Stimulated activated CD8-positive, alpha-beta memory T cell treated with anti-CD3 and anti-CD28 coated beads, Interleukin-7, amount 100 ng/mL, for 48 hours (primary cell): ENCODE results near the gene DLX4.

ENCODE experiments used
- DNase-seq, 2 donors: peaks; one replicate each; pipeline ENCODE4 v3.0.0-alpha.2; 2020; ENCODE audit warnings: low read depth in 1 of 2; ENCODE audit errors: extremely low read depth in 1 of 2

DLX4 gene

DNA sequence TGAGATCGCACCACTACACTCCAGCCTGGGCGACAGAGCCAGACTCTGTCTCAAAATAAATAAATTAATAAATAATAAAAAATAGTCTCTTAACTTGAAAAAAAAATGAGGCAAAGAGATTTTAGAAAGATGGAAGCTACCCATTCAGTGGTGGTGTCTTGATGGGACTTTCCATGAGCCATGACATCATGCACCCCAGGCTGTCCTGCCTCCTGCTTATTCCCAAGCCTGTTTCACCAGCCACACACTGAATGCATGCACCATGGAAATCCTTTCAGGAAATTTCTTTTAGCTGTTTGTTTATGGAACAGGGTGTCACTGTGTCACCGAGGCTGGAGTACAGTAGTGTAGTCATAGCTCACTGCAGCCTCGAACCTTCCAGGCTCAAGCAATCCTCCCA, 34.9 kb downstream of the DLX4 start:
- DNase-seq = no peak

DNA sequence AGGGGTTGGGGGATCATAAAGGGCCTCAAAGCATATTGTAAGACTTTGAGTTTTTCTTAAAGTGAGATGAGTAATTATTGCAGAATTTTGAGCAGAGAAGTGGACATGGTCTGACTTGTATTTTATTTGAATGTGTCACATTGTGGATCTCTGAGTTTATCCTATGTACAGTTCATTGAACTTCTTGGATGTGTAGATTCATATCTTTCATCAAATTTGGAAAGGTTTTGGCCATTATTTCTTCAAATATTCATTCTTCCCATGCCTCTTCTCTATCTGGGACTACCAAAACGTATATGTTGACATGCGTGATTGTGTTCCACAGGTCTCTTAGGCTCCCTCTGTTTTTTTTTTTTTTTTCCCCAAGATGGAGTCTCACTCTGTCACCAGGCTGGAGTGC, 40.3 kb downstream of the DLX4 start:
- no peak for DNase-seq

DNA sequence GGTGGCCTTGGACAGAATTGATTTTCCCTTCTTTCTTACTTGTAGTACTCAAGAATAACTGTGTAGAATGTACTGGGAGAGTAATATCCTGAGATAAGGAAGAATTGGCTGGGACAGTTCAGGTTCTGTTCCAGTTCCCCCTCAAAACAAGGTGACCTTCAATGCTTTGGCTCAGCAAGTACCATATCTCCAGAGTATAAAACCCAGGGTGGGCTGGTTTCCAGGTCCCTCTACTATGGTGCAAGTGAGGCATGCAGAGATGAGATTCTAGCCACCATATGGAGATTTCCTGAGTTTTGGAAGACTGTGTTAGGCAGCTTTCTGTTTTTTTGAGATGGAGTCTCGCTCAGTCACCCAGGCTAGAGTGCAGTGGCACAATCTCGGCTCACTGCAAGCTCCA, 44.1 kb downstream of the DLX4 start:
- DNase-seq = no peak

DNA sequence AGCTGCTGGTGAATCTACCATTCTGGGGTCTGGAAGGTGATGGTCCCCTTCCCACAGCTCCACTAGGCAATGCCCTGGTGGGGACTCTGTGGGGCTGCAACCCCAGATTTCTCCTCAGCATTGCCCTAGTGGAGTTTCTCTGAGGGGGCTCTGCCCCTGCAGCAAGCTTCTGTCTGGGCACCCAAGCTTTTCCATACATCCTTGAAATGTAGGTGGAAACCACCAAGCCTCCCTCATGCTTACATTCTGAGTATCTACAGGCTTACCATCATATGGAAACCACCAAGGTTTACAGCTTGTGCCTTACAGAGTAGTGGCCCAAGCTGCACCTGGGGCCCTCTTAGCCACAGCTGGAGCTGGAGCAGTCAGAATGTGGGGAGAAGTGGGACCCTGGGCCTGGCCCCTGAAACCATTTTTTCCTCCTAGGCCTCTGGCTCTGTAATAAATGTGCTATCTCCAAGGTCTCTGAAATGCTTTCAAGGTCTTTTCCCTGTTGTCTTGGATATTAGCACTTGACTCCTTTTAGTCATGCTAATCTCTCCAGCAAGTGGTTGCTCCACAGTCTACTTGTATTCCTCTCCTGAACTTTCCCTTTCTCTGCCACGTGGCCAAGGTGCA, 45.6 kb downstream of the DLX4 start:
- no peak for DNase-seq

DNA sequence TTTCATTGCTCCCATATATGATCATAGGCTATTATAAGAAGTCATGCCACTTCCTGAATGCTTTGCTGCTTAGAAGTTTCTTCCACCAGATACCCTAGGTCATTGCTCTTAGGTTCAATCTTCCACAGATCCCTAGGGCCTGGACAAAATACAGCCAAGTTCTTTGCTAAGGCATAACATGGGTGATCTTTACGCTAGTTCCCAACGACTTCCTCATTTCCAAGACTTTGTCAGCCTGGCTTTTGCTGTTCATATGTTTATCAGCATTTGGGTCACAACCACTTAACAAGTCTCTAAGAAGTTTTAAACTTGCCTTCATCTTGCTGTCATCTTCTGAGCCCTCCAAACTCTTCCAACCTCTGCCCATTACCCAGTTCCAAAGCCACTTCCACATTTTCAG, 46.2 kb downstream of the DLX4 start:
- no peak for DNase-seq

DNA sequence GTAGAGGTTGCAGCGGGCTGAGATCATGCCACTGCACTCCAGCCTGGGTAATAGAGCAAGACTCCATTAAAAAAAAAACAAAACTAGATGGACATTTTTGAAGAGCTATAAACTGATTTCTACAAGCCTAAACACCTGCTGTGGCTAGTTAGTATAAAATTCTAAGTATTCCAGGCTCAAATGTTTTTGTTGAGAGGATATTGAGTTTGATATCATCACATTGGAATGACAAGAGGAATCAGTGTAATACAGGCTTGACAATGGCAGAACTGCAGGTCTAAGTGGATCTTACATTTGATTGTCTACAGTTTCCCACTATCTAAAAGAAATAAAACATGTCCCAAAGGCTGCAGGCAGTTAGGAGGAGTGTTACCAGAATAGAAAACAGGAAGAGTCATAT, 49.9 kb downstream of the DLX4 start:
- no peak for DNase-seq

DNA sequence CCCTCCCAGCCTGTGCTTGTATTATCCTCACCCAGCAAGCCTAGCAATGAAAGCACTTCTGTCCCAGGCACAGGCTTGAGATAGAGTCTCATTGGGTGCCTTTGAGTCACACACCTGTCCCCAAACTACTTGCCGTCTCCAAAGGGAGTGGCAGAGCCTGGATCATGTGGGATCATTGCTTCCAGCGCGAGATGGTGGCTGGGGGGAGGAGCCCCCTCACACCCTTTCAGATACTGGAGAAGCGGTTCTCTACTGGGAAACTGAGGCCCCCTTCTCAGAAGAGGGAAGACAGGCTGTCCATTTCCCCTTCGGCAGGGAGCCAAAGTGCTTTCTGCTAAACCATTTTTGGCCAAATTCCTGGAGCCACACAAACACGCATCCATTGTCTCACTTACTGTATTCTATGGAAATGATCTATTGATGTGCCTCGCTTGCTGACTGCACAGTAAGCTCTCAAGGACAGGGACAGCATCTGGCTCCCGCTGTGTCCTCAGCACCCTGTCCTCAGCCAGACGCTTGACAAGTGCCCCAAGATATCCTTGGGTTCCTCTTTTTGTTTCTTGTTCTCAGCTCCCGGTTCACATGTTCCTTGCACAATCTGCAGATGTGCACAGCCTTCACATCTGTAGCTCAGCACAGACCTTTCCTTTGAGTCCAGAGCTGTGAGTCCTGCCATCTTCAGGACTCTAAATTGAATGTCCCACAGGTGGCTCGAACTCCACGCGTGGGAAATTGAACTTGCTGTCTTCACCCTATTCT, 52.0 kb downstream of the DLX4 start:
- no peak for DNase-seq

DNA sequence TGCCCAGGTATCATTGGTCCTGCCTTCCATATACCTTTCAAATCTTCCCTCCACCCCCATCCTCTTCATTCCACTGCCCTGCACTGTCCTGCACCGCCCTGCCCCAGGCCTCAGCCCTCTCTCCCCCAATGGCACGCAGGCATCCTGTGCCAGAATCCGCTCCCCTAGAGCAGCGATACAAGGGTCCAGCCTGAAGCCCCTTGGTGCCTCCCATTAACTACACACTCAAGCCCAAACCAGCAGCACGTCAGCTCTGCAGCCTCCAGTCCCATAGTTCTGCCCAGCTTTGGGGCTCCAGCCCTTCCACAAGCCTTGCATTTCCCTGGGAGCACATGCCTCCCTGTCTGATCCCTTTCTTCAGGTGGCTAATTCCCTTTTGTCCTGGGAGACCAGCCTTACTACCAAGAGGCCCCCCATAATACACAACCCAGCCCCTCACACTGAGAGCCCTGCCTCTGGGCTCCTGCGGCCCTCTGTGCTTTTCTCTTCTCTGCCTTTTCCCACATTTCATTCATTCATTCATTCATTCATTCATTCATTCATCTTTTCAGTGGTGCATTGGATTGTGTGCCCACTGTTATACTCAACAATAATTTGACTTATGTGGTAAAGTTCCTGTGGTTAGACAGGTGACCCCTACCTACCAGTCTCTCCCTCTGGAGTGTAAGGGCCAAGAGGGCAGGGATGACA, 52.8 kb downstream of the DLX4 start:
- DNase-seq = no peak

DNA sequence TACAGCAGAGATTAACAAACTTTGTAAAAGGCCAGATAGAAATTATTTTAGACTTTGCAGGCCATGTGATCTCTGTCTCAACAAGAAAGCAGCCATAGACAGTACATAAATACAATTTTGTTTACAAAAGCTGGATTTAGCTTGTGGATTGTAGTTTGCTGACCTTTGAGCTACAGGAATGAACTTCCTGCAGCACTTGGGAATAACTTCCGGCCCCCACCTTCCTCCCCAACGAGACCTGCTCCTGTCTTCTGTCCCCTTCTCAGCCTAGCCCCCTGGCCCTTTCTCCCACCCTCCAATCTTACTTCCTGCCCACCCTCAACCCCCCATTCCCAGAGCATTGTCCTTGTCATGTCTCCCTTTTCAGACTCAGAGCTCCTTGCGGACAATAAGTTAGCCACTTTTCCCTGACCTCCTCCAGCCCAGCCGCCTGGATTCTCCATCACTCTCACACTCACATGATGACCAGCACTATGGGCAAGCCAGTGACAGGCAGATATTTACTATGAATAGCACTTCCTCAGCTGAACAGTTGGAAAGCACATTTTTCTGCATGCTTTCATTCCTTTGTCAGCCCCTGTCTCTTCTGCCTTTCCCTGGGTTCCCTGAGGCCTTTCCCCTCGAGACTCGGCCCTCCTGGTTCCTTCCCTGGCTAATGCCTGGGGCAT, 53.6 kb downstream of the DLX4 start:
- DNase-seq = no peak

DNA sequence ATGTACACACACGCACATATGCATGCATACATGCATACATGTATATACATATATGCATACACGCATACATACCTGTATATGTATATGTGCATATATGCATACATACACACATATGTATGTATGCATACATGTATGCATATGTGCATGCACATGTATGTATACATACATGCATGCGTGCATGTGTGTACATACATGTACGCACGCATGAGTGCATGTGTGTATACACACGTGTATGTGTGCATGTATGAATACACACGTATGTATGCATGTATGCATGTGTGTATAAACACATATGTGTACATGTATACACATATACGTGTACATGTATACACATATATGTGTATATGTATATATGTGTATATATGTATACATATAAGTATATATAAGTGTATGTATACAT, 54.5 kb downstream of the DLX4 start:
- no peak for DNase-seq
